Body of pancreas (tissue), 4 donors: ENCODE results near the gene MEG3. TPM values are rescaled to one million over a fixed set of nuclear protein-coding genes. Genes with fewer than 3 reads are reported as not detected.

Experiments
- ATAC-seq: fragments of 150-250 bp; one replicate; pipeline ENCODE4 v1.9.1; 2016
- DNase-seq, 4 donors: peaks; one replicate each; pipeline ENCODE4 v3.0.0-alpha.2; 2019
- H3K27ac ChIP-seq, 4 donors: fragments of 200-600 bp; sonication (generic); 1 replicate in 3 of 4; 2 replicates in 1 of 4; pipeline versions ENCODE4 v1.5.1 to v1.6.1; 2016 to 2019; ENCODE audit warnings: mild to moderate bottlenecking in 1 of 4, mixed read lengths in 1 of 4, moderate library complexity in 1 of 4
- H3K27me3 ChIP-seq, 2 donors: fragments of 200-600 bp; sonication (generic); one replicate each; pipeline ENCODE4 v1.6.0; 2016; ENCODE audit warnings: mild to moderate bottlenecking in 1 of 2
- H3K36me3 ChIP-seq, 2 donors: fragments of 200-600 bp; sonication (generic); replicated peaks in 1 of 2; 2 replicates each; pipeline ENCODE4 v1.5.1; 2016; ENCODE audit warnings: low read depth in 2 of 2; ENCODE audit not compliant: insufficient read depth in 1 of 2
- H3K4me1 ChIP-seq: fragments of 200-600 bp; sonication (generic); one replicate; pipeline ENCODE4 v1.6.0; 2016
- H3K4me3 ChIP-seq, 2 donors: fragments of 200-600 bp; sonication (generic); 1 replicate in 1 of 2; 2 replicates in 1 of 2; pipeline ENCODE4 v1.5.1; 2016 to 2019
- H3K9me3 ChIP-seq, 3 donors: fragments of 200-600 bp; sonication (generic); 1 replicate in 2 of 3; 2 replicates in 1 of 3; pipeline ENCODE4 v1.5.1; 2016
- POLR2A ChIP-seq, 3 donors: fragments of 450-650 bp; IDR thresholded peaks; one replicate each; pipeline ENCODE4 v1.6.1; 2016; ENCODE audit warnings: antibody characterized with exemption in 3 of 3, mild to moderate bottlenecking in 2 of 3
- WGBS, 2 donors: methylation state at CpG; one replicate each; pipeline ENCODE4 v1.1.5; 2017; 5-methylcytosine and 5-hydroxymethylcytosine counted together
- intact Hi-C: fragments of 100-400 bp; cut with DNase I; formaldehyde crosslinking; loops from one replicate; pipeline ENCODE4 v1.15.1; 2023
- total RNA-seq, 2 donors: library from RNA; depleted of rRNA; stranded (reverse); fragments of >200 nt; gene quantifications; one replicate each; pipeline ENCODE4 v1.1.0, GENCODE V29; 2016
- TF ChIP-seq, protein P1 (sequence below), 7 experiments: fragments of 450-650 bp in 4 of 7; fragments of 200-600 bp in 3 of 7; sonication (generic) in 3 of 7; IDR thresholded peaks; one replicate each; pipeline ENCODE4 v1.5.1; 2016 to 2019; ENCODE audit warnings: antibody characterized with exemption in 7 of 7

Gene MEG3
- total RNA-seq, 2 donors from 2014 or later: 150 to 537 TPM

DNA sequence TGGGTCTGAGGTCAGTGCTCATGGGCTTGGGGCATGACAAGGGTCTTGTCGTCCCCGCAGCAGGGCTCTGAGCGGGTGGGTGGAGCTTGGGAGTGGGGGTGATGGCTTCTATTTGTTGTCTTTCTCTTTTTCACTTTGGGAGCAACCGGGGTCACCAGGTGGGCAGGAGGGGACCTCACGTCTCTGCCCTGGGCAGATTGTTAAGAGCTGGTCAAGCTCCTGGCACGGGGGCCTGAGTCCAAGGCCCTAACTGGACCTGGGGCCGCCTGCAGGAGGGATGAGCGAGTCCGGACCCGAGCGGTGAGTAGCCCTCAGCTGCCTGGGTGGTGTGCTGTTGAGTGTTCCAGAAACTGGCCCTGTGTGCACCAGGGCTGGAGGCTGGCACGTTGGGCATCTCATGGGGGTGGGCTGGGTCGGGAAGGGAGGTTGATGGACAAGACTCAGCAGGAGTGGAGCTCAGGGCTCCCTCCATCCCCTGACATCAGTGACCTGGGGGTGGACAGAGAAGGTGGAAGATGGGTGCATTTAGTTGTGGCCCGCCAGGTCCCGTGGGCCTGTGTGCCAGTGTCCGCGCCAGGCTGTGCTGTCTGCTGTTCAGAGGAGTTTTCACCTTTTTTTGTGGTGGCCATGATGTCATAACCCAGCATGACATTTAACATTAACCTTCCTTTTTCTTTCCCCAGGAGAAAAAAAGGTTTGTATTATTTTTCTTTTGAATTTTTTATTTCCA, 50.1 kb downstream of the MEG3 start:
- no peaks in the 10 kb centered on the region for H3K36me3 ChIP-seq
- no peaks in the 10 kb centered on the region for H3K27me3 ChIP-seq
- no peak overlapping the region for H3K27ac ChIP-seq
- no peak overlapping the region for H3K4me3 ChIP-seq
- DNase-seq: no peak
- TF ChIP-seq, protein P1, sequence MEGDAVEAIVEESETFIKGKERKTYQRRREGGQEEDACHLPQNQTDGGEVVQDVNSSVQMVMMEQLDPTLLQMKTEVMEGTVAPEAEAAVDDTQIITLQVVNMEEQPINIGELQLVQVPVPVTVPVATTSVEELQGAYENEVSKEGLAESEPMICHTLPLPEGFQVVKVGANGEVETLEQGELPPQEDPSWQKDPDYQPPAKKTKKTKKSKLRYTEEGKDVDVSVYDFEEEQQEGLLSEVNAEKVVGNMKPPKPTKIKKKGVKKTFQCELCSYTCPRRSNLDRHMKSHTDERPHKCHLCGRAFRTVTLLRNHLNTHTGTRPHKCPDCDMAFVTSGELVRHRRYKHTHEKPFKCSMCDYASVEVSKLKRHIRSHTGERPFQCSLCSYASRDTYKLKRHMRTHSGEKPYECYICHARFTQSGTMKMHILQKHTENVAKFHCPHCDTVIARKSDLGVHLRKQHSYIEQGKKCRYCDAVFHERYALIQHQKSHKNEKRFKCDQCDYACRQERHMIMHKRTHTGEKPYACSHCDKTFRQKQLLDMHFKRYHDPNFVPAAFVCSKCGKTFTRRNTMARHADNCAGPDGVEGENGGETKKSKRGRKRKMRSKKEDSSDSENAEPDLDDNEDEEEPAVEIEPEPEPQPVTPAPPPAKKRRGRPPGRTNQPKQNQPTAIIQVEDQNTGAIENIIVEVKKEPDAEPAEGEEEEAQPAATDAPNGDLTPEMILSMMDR (IDR thresholded peaks at IDR 0.05): no peak
- TF ChIP-seq POLR2A (IDR thresholded peaks at IDR 0.05): no peak
- ATAC-seq: no peak
- H3K4me1 ChIP-seq: no peaks in the 10 kb centered on the region
- 81% methylated on average over 13 to 17 of the region's 17 CpGs for WGBS, 2 donors
- intact Hi-C loops: no loop called here
- no peaks in the 10 kb centered on the region for H3K9me3 ChIP-seq

DNA sequence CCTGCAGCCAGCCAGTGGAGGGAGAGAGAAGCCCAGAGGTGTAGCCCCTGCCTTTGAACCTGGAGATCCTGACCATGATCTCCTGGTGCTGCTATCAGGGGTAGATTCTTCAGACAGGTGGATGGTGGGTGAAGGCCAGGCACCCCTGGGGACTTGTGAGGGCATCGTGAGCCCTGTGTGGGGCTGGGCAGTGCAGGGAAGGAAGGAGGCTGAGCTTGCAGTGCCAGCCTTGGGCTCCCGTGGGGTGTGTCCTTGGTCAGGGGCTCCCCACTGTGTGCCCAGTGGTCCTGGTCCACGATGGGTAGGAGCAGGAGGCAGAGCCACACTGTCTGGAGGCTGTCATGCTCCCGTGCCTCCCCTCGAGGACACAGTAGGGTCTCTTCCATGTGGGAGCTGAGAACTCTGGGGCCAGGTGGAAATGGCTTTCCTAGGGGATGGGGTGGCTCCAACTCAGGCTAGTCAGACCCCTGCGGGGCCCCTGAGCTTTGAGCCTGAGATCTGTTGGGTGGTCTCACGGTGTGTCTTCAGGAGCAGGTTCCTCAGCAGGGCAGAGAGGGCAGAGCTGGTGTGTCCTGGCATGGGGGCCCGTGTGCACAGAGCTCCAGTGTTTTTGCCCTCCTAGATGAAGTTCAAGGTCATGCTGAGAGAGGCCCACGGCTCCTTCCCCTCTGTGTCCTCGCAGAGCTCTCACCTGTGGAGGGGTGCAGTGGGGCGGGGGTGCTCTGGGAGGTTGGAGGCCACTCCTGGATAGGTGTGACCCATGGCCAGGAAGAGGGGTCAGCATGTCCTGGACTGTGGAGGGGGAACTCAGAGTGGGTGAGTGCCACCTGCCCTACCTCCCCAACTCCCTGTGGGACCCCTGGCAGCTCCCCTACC, 52.6 kb downstream of the MEG3 start:
- TF ChIP-seq, protein P1 (IDR thresholded peaks at IDR 0.05): no peak
- no peak for TF ChIP-seq POLR2A (IDR thresholded peaks at IDR 0.05)
- WGBS, 2 donors: 70 to 89% methylated on average over 3 to 11 of the region's 11 CpGs
- Histone ChIP-seq H3K4me1 (no peaks in the 10 kb centered on the region), H3K27me3 (no peaks in the 10 kb centered on the region), H3K27ac (no peak overlapping the region), H3K9me3 (no peaks in the 10 kb centered on the region), H3K36me3 (no peaks in the 10 kb centered on the region), H3K4me3 (no peak overlapping the region)
- ATAC-seq: no peak
- DNase-seq: no peak
- intact Hi-C loops: no loop called here

GRCh38 chr14:100879194-100879593, 53.3 kb downstream of the MEG3 start:
- no peaks in the 10 kb centered on the region for H3K4me1 ChIP-seq
- no peaks in the 10 kb centered on the region for H3K9me3 ChIP-seq
- no peaks in the 10 kb centered on the region for H3K27me3 ChIP-seq
- H3K4me3 ChIP-seq: no peak overlapping the region
- no peaks in the 10 kb centered on the region for H3K36me3 ChIP-seq
- intact Hi-C loops: no loop called here
- ATAC-seq (no peak), DNase-seq (no peak)
- no peak overlapping the region for H3K27ac ChIP-seq
- TF ChIP-seq POLR2A (IDR thresholded peaks at IDR 0.05): no peak
- TF ChIP-seq, protein P1 (IDR thresholded peaks at IDR 0.05): no peak
- WGBS, 2 donors: 88% methylated on average over 6 to 8 of the region's 8 CpGs

- TF ChIP-seq, protein P1 (IDR thresholded peaks at IDR 0.05): no peak
- TF ChIP-seq POLR2A (IDR thresholded peaks at IDR 0.05): no peak
- H3K36me3 ChIP-seq: no peaks in the 10 kb centered on the region
- WGBS, 2 donors: 78 to 95% methylated on average over 6 to 8 of the region's 8 CpGs
- no peak for ATAC-seq
- no peak overlapping the region for H3K27ac ChIP-seq
- no peaks in the 10 kb centered on the region for H3K9me3 ChIP-seq
- no peaks in the 10 kb centered on the region for H3K4me1 ChIP-seq
- intact Hi-C loops: no loop called here
- no peaks in the 10 kb centered on the region for H3K27me3 ChIP-seq
- H3K4me3 ChIP-seq: no peak overlapping the region
- no peak for DNase-seq
These were observed 53.9 kb downstream of the MEG3 start for GRCh38 chr14:100879782-100880181.
